ENCODE results near the gene CUX1.

Gene CUX1

DNA sequence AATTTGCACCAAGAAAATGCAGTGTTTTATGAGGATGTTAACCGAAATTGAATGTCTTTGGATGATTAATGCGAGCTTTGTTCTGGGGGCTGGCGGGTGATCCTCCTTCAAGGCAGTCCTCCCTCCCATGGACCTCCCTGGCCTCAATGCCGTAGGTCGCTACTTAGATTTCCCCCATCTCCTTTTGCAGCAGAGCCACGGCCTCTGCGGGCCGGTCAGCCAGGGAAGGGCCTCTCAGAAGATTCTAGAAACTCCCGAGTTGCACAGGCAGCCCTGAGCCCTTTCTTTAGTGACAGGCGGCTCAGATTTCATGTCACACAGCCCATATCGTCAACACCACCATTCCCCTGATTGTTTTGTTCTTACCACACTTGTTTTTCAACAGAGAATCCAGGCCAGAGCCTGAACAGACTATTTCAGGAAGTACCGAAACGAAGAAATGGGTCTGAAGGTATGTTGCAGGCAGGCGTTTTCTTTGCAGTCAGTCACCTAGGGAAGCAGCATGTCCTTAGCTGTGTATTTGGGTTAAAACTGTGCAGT lies 381.1 kb downstream of the CUX1 start:
- no peak for TF ChIP-seq PAX5 (IDR thresholded peaks at IDR 0.05; ENCODE audit: insufficient read depth, low read length, severe bottlenecking)
- no peak for TF ChIP-seq POLR2AphosphoS5 (IDR thresholded peaks at IDR 0.05; ENCODE audit: low read depth, low read length)
- no peak for TF ChIP-seq SPI1 (IDR thresholded peaks at IDR 0.05; ENCODE audit: low read depth, low read length)
- no peak for TF ChIP-seq TAF1 (IDR thresholded peaks at IDR 0.05; ENCODE audit: low read depth, low read length)
- TF ChIP-seq POLR2A (IDR thresholded peaks at IDR 0.05; ENCODE audit: low read depth, low read length): no peak
- no peak for TF ChIP-seq POU2F2 (IDR thresholded peaks at IDR 0.05; ENCODE audit: low read depth, low read length)
- DNase-seq (ENCODE audit: insufficient read length, low spot score) (no peak), FAIRE-seq (no peak)

- TF ChIP-seq POLR2A (IDR thresholded peaks at IDR 0.05; ENCODE audit: low read depth, low read length) (no peak), POLR2AphosphoS5 (IDR thresholded peaks at IDR 0.05; ENCODE audit: low read depth, low read length) (no peak), POU2F2 (IDR thresholded peaks at IDR 0.05; ENCODE audit: low read depth, low read length) (no peak), PAX5 (IDR thresholded peaks at IDR 0.05; ENCODE audit: insufficient read depth, low read length, severe bottlenecking) (no peak), SPI1 (IDR thresholded peaks at IDR 0.05; ENCODE audit: low read depth, low read length) (no peak), TAF1 (IDR thresholded peaks at IDR 0.05; ENCODE audit: low read depth, low read length) (no peak)
- FAIRE-seq: no peak
- DNase-seq (ENCODE audit: insufficient read length, low spot score): no peak
Measured at GRCh38 chr7:102201576-102201975, 384.1 kb downstream of the CUX1 start.

- TF ChIP-seq POLR2A (IDR thresholded peaks at IDR 0.05; ENCODE audit: low read depth, low read length) (no peak), SPI1 (IDR thresholded peaks at IDR 0.05; ENCODE audit: low read depth, low read length) (no peak), POU2F2 (IDR thresholded peaks at IDR 0.05; ENCODE audit: low read depth, low read length) (no peak), TAF1 (IDR thresholded peaks at IDR 0.05; ENCODE audit: low read depth, low read length) (no peak), POLR2AphosphoS5 (IDR thresholded peaks at IDR 0.05; ENCODE audit: low read depth, low read length) (no peak), PAX5 (IDR thresholded peaks at IDR 0.05; ENCODE audit: insufficient read depth, low read length, severe bottlenecking) (no peak)
- DNase-seq (ENCODE audit: insufficient read length, low spot score) (no peak), FAIRE-seq (no peak)
Measured at GRCh38 chr7:102202556-102202955, 385.1 kb downstream of the CUX1 start.

- DNase-seq (ENCODE audit: insufficient read length, low spot score) (no peak), FAIRE-seq (no peak)
- TF ChIP-seq TAF1 (IDR thresholded peaks at IDR 0.05; ENCODE audit: low read depth, low read length): no peak
- no peak for TF ChIP-seq PAX5 (IDR thresholded peaks at IDR 0.05; ENCODE audit: insufficient read depth, low read length, severe bottlenecking)
- no peak for TF ChIP-seq POLR2A (IDR thresholded peaks at IDR 0.05; ENCODE audit: low read depth, low read length)
- no peak for TF ChIP-seq POU2F2 (IDR thresholded peaks at IDR 0.05; ENCODE audit: low read depth, low read length)
Measured at GRCh38 chr7:102203218-102203617, 385.8 kb downstream of the CUX1 start.

DNA sequence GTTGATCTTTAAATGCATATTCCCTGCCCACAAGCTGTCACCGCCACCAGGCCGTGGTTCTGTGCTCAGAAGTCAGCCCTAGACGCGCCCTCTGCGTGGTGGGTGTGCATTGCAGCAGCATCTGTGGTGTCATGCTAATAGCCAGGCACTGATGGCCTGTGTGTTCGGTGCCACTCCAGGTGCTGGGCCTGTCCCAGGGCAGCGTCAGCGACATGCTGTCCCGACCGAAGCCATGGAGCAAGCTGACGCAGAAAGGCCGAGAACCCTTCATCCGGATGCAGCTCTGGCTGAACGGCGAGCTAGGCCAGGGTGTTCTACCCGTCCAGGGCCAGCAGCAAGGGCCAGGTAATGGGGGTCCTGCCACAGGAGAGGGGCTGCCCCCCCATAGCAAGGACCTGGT lies 386.8 kb downstream of the CUX1 start:
- TF ChIP-seq POLR2A (IDR thresholded peaks at IDR 0.05; ENCODE audit: low read depth, low read length): no peak
- no peak for TF ChIP-seq TAF1 (IDR thresholded peaks at IDR 0.05; ENCODE audit: low read depth, low read length)
- TF ChIP-seq POU2F2 (IDR thresholded peaks at IDR 0.05; ENCODE audit: low read depth, low read length): no peak
- TF ChIP-seq POLR2AphosphoS5 (IDR thresholded peaks at IDR 0.05; ENCODE audit: low read depth, low read length): no peak
- TF ChIP-seq SPI1 (IDR thresholded peaks at IDR 0.05; ENCODE audit: low read depth, low read length): no peak
- TF ChIP-seq PAX5 (IDR thresholded peaks at IDR 0.05; ENCODE audit: insufficient read depth, low read length, severe bottlenecking): no peak
- no peak for FAIRE-seq
- DNase-seq (ENCODE audit: insufficient read length, low spot score): no peak

- DNase-seq (ENCODE audit: insufficient read length, low spot score) (no peak), FAIRE-seq (no peak)
- TF ChIP-seq POU2F2 (IDR thresholded peaks at IDR 0.05; ENCODE audit: low read depth, low read length) (no peak), POLR2AphosphoS5 (IDR thresholded peaks at IDR 0.05; ENCODE audit: low read depth, low read length) (no peak), SPI1 (IDR thresholded peaks at IDR 0.05; ENCODE audit: low read depth, low read length) (no peak), PAX5 (IDR thresholded peaks at IDR 0.05; ENCODE audit: insufficient read depth, low read length, severe bottlenecking) (no peak), POLR2A (IDR thresholded peaks at IDR 0.05; ENCODE audit: low read depth, low read length) (no peak), TAF1 (IDR thresholded peaks at IDR 0.05; ENCODE audit: low read depth, low read length) (no peak)
Measured at GRCh38 chr7:102205915-102206314, 388.5 kb downstream of the CUX1 start.

- no peak for FAIRE-seq
- no peak for TF ChIP-seq TAF1 (IDR thresholded peaks at IDR 0.05; ENCODE audit: low read depth, low read length)
- no peak for TF ChIP-seq SPI1 (IDR thresholded peaks at IDR 0.05; ENCODE audit: low read depth, low read length)
- TF ChIP-seq POU2F2 (IDR thresholded peaks at IDR 0.05; ENCODE audit: low read depth, low read length): no peak
- TF ChIP-seq PAX5 (IDR thresholded peaks at IDR 0.05; ENCODE audit: insufficient read depth, low read length, severe bottlenecking): no peak
- TF ChIP-seq POLR2AphosphoS5 (IDR thresholded peaks at IDR 0.05; ENCODE audit: low read depth, low read length): no peak
- TF ChIP-seq POLR2A (IDR thresholded peaks at IDR 0.05; ENCODE audit: low read depth, low read length): no peak
- DNase-seq (ENCODE audit: insufficient read length, low spot score): no peak
Measured at GRCh38 chr7:102208826-102209225, 391.4 kb downstream of the CUX1 start.

DNA sequence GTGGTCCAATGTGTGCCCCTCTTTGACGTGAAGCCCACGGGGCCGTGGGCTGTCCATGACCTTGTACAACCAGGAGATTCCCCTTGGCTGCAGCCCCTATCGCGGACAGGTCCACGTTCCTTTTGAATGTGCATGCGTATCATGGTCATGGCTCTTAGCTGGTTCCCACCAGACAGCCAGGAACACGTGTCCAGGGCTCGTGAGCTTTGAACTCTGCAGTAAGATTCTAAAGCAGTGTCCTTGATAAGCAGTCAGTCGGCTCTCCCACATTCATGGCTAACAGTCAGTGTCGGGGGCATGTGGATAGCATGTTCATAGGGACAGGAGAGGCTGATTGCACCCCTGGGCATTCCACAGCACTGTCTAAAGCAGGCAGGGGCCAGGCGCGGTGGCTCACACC lies 393.4 kb downstream of the CUX1 start:
- TF ChIP-seq POLR2A (IDR thresholded peaks at IDR 0.05; ENCODE audit: low read depth, low read length) (no peak), PAX5 (IDR thresholded peaks at IDR 0.05; ENCODE audit: insufficient read depth, low read length, severe bottlenecking) (no peak)
- DNase-seq (ENCODE audit: insufficient read length, low spot score): no peak
- no peak for FAIRE-seq

DNA sequence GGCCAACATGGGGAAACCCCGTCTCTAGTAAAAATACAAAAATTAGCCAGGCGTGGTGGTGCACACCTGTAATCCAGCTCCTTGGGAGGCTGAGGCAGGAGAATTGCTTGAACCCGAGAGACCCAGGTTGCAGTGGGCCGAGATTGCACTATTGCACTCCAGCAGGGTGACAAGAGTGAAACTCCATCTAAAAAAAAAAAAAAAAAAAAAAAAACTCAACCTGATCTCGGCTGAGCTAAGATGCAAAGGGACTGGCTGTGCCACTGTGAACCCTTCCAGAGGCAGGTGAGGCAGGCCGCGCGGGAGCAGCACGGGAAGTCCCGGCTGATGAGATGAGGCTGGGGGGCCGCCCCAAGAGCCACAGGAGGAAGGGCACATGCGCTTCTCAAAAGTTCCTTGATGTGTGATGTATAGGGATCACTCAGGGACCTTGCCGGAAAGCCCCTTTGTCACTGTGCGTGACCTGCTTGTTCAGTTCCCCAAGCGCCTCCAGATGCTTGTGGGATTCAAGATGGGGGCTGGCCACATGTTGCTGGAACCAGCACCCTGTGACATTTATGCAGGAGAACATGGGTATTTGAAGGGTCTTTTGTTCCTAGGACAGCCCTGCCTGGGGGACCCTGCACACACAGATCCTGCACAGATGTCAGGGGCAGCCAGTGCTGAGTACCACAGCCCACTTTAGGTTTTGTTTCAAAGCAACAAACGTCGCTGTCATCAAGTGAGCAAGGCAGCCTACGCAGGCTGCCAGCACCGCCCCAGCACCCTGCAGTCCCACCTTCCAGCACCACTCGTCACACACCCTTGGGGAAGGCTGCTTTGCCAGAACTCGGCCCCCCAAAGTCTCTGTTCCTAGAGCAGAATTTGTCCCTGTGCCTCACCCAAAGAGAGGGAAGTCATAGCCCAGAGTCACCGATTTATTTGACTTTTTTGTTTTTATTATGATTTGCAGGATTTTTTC lies 394.4 kb downstream of the CUX1 start:
- FAIRE-seq: no peak
- DNase-seq (ENCODE audit: insufficient read length, low spot score): no peak
- TF ChIP-seq SPI1 (IDR thresholded peaks at IDR 0.05; ENCODE audit: low read depth, low read length) (no peak), POLR2A (IDR thresholded peaks at IDR 0.05; ENCODE audit: low read depth, low read length) (no peak), PAX5 (IDR thresholded peaks at IDR 0.05; ENCODE audit: insufficient read depth, low read length, severe bottlenecking) (no peak), POU2F2 (IDR thresholded peaks at IDR 0.05; ENCODE audit: low read depth, low read length) (no peak), POLR2AphosphoS5 (IDR thresholded peaks at IDR 0.05; ENCODE audit: low read depth, low read length) (no peak), TAF1 (IDR thresholded peaks at IDR 0.05; ENCODE audit: low read depth, low read length) (no peak)

Measured in GM12891 (cell line).